Activated T-cell treated with anti-CD3 and anti-CD28 coated beads, Interleukin-2, amount 50 U/mL, for 24 hours (primary cell): ENCODE data around the gene CXCL6.

ENCODE experiments used
- DNase-seq: peaks from one replicate; pipeline ENCODE4 v3.0.0-alpha.2; 2020
- H3K27ac Mint-ChIP-seq: 2 replicates; pipeline ENCODE4 v1.8.0; 2020; ENCODE audit warnings: mild to moderate bottlenecking, mixed read lengths
- H3K27me3 Mint-ChIP-seq: 2 replicates; pipeline ENCODE4 v1.8.0; 2020; ENCODE audit warnings: mixed read lengths
- H3K36me3 Mint-ChIP-seq: 2 replicates; pipeline ENCODE4 v1.8.0; 2020; ENCODE audit warnings: low read depth, mixed read lengths
- H3K4me1 Mint-ChIP-seq: 2 replicates; pipeline ENCODE4 v1.8.0; 2020; ENCODE audit warnings: low read depth, mixed read lengths
- H3K4me3 Mint-ChIP-seq: 2 replicates; pipeline ENCODE4 v1.8.0; 2020; ENCODE audit warnings: mild to moderate bottlenecking, moderate library complexity, mixed read lengths
- H3K9me3 Mint-ChIP-seq: 2 replicates; pipeline ENCODE4 v1.8.0; 2020; ENCODE audit warnings: mixed read lengths

Gene CXCL6

DNA sequence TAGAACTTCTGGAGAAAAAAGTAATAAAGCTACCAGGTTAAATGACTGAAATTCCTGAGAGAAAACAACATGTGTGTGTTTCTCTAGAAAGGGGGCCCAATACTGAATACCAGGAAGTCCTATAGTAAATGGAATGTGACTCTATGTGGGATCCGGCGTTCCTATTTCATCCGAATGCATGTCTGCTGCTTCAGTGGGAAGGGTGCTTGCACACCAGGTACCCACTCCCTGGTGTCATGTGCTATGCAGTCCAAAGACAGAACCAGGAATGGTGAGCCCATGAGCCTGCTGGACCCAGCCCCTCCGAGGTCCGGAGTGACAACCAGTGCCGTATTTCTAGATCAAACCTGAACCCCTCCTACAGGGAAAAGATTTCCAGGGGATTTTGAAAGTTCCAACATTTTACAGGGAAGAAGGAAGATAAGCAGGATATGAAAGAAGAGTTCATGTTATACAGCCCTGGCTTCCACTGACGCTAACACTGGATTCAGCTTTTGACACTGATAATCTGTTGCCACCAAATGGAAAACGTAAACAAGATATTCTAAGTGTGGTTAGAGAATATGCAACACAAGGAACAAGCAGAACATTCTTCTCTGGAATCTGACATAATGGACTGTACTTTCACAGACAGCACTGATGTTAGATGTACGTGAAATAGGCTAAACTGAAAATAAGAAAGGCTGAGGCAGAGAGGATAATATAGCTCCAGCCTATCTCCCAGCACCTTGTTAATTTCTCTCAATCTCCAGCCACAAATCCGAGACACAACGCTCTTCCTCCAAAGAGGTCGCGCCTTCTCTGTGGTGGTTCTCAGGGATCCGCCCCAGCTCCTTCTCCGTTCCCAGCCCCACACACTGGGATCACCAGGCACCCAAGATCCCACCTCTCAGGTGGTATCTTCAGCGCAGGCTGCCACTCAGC is 32.0 kb downstream of the CXCL6 start:
- Mint-ChIP-seq H3K27ac (no peak overlapping the region), H3K4me1 (no peaks in the 10 kb centered on the region), H3K36me3 (no peaks in the 10 kb centered on the region), H3K27me3 (peaks cover 32% of the 10 kb centered on the region), H3K4me3 (no peak overlapping the region), H3K9me3 (no peaks in the 10 kb centered on the region)
- no peak for DNase-seq

DNA sequence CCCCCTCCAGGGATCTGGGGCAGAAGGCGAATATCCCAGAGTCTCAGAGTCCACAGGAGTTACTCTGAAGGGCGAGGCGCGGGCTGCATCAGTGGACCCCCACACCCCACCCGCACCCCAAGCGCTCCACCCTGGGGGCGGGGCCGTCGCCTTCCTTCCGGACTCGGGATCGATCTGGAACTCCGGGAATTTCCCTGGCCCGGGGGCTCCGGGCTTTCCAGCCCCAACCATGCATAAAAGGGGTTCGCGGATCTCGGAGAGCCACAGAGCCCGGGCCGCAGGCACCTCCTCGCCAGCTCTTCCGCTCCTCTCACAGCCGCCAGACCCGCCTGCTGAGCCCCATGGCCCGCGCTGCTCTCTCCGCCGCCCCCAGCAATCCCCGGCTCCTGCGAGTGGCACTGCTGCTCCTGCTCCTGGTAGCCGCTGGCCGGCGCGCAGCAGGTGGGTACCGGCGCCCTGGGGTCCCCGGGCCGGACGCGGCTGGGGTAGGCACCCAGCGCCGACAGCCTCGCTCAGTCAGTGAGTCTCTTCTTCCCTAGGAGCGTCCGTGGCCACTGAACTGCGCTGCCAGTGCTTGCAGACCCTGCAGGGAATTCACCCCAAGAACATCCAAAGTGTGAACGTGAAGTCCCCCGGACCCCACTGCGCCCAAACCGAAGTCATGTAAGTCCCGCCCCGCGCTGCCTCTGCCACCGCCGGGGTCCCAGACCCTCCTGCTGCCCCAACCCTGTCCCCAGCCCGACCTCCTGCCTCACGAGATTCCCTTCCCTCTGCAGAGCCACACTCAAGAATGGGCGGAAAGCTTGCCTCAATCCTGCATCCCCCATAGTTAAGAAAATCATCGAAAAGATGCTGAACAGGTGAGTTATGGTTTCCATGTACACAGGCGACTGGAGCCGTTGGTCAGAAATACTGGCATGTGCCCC is 32.9 kb downstream of the CXCL6 start, which contains the start of gene CXCL1:
CXCL1 (plus strand) TSS at position 264 of the 926 bp plus-strand sequence; CDS start at position 342, 78 bp downstream.
- Mint-ChIP-seq H3K9me3 (no peaks in the 10 kb centered on the region), H3K36me3 (no peaks in the 10 kb centered on the region), H3K27me3 (peaks cover 32% of the 10 kb centered on the region), H3K27ac (no peak within 1 kb of the TSS), H3K4me3 (peak within 1 kb of the TSS; percentile 20), H3K4me1 (no peaks in the 10 kb centered on the region)
- no peak for DNase-seq

DNA sequence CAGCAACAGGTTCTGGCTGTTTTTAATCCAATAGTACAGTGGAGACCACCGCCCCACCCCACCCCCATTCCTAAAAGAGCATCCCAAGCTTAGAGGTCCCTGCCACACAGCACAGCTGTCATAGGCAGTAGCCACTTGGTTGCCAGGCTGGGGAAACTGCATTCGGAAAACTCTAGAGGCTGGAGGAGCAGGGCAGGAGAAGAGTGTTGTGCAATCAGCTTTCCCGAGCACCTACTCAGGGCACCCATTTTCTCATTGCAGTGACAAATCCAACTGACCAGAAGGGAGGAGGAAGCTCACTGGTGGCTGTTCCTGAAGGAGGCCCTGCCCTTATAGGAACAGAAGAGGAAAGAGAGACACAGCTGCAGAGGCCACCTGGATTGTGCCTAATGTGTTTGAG is 33.8 kb downstream of the CXCL6 start:
- Mint-ChIP-seq H3K9me3 (no peaks in the 10 kb centered on the region), H3K4me3 (no peak overlapping the region), H3K36me3 (no peaks in the 10 kb centered on the region), H3K4me1 (no peaks in the 10 kb centered on the region), H3K27ac (no peak overlapping the region), H3K27me3 (peaks cover 30% of the 10 kb centered on the region)
- no peak for DNase-seq

DNA sequence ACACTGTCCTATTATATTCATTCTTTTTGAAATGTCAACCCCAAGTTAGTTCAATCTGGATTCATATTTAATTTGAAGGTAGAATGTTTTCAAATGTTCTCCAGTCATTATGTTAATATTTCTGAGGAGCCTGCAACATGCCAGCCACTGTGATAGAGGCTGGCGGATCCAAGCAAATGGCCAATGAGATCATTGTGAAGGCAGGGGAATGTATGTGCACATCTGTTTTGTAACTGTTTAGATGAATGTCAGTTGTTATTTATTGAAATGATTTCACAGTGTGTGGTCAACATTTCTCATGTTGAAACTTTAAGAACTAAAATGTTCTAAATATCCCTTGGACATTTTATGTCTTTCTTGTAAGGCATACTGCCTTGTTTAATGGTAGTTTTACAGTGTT is 34.3 kb downstream of the CXCL6 start:
- H3K9me3 Mint-ChIP-seq, result no peaks in the 10 kb centered on the region
- H3K27me3 Mint-ChIP-seq, result peaks cover 30% of the 10 kb centered on the region
- no peaks in the 10 kb centered on the region for H3K36me3 Mint-ChIP-seq
- H3K4me1 Mint-ChIP-seq, result no peaks in the 10 kb centered on the region
- H3K27ac Mint-ChIP-seq, result no peak overlapping the region
- no peak for DNase-seq
- H3K4me3 Mint-ChIP-seq, result no peak overlapping the region

DNA sequence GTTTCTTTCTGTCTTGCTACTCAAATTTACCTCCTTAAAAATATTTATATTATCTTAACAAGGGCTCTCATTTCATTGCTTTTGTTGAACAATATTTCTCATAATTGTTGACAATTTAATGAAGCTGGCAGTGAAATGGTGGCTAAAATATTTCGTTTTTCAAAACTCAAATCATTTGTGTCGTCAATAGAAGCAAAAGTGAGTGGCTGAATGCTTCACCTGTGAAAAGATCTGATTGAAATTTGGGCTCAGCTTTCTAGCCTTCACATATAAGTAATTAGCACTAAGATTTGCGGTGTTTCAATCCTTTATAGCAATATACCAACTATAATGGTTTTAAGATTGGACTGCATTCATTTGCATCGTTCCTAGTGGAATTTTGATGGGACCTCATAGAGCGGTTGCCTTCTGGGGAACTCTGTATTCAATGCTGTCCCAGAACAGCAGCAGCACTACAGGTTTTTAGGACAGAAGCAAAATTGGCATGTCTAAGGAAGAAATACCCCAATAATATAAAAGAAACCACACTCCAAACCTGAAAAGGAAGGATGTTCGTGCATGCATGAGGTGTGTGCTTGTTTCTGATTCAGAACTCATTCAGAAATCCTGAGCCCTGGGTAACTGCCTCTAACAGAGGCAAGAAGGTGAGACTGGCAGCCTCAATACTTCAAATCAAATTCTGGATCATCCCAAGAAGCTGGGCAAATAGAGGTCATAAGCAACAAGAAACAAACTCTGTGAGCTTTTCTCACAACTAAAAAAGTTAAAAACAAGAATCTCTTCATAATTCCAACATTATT is 35.2 kb downstream of the CXCL6 start:
- Mint-ChIP-seq H3K4me1 (no peaks in the 10 kb centered on the region), H3K27ac (no peak overlapping the region), H3K9me3 (no peaks in the 10 kb centered on the region), H3K27me3 (peaks cover 30% of the 10 kb centered on the region), H3K4me3 (no peak overlapping the region), H3K36me3 (no peaks in the 10 kb centered on the region)
- no peak for DNase-seq

DNA sequence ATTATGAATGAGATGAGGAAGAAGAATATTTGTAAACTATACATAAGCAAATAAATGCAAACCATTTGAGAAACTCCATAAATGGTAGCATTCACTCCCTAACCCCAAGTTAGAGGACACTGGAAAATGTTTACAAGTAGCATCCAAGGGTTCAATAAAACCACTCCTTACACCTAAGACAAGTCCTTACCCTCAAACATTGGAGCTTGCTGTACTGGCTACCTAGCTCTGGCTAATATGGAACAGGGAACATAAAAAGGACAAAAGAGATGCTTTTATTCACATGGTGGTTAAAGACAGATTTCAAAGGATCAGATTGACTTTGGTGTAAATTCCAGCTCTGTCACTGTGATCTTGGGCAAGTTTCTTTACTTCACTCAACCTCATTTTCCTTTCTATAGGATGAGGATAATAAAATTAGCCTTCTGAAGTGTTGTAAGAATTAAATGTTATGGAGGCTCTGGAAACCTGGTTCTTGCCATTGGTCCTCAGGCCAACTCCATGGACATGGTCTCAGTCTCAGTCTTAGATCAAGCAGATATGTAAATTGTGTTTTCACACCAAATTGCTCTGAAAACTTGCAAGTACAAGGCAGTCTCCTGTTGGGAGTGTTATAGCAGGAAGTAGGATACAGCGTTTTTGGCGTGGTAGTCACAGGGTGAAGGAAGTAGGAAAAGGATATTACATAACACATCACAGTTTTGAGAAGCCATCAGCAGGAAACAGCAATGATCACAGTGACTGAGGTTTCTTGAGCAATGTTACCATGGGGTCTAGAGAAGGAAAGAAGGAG is 36.0 kb downstream of the CXCL6 start:
- no peaks in the 10 kb centered on the region for H3K4me1 Mint-ChIP-seq
- DNase-seq, result no peak

DNA sequence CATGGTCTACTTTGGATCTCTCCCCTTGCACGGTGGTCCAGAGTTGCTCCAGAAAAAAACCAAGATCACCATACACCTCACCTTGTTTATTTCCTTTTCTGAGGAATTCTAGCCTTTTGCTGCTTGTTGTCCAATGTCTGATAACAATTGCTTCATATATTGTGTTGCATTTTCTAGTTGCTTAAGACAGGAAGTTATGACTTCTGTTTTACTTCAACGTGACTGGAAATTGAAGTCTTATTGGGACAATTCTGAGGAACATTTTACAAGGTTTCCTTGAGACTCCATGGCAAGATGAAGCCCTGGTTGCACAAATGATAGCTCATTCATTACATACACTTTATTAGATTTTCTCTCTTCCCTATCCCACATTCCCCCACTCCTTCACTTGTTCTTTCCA is 37.9 kb downstream of the CXCL6 start:
- Mint-ChIP-seq H3K9me3 (no peaks in the 10 kb centered on the region), H3K4me1 (no peaks in the 10 kb centered on the region), H3K27ac (no peak overlapping the region), H3K36me3 (no peaks in the 10 kb centered on the region), H3K4me3 (no peak overlapping the region), H3K27me3 (peaks cover 16% of the 10 kb centered on the region)
- no peak for DNase-seq

More for the DNA sequence above, 36.0 kb downstream of the CXCL6 start:
- H3K27me3 Mint-ChIP-seq, result peaks cover 30% of the 10 kb centered on the region
- H3K4me3 Mint-ChIP-seq, result no peak overlapping the region
- H3K27ac Mint-ChIP-seq, result no peak overlapping the region
- H3K36me3 Mint-ChIP-seq, result no peaks in the 10 kb centered on the region
- no peaks in the 10 kb centered on the region for H3K9me3 Mint-ChIP-seq

DNA sequence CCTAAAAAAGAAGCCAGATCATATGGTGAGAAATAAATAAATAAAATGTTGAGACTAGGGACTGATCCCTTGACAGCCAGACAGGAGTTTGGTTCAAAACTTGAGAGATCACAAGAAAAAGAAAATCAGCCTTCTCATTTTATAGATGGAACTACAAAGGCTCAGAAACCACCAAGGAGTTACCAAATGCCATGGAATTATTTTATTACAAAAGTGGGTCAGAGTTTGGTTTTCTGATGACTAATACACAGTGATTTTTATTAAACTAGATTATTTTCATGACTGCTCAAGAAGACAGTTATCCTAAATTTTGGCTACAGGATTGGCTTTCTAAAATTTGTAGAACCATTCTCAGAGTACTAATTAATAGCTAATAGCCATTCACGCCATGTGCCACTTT is 38.9 kb downstream of the CXCL6 start:
- Mint-ChIP-seq H3K27me3 (peaks cover 5% of the 10 kb centered on the region), H3K27ac (no peak overlapping the region), H3K4me1 (no peaks in the 10 kb centered on the region), H3K36me3 (no peaks in the 10 kb centered on the region), H3K4me3 (no peak overlapping the region), H3K9me3 (no peaks in the 10 kb centered on the region)
- DNase-seq, result no peak

DNA sequence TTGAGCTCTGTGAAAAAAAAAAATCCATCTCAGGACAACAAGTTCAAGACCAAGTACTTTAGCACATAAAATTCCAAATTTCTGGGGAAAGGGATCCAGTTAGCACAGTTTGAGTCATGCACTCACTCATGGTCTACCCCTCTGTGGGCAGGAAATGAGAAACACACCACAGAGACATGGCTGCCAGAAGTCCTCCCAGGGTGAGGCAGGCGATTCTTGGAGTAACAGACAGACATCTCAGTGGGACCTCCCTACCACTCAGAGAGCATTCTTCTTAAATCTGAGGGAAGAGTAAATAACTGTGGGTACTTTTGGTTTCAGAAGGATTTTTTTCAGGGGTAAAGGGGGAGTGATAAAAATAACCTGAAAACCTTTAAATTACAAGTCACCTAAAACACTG is 46.8 kb downstream of the CXCL6 start:
- Mint-ChIP-seq H3K4me1 (no peaks in the 10 kb centered on the region), H3K9me3 (no peaks in the 10 kb centered on the region), H3K36me3 (no peaks in the 10 kb centered on the region), H3K27ac (no peak overlapping the region), H3K4me3 (no peak overlapping the region), H3K27me3 (no peaks in the 10 kb centered on the region)
- DNase-seq, result no peak

DNA sequence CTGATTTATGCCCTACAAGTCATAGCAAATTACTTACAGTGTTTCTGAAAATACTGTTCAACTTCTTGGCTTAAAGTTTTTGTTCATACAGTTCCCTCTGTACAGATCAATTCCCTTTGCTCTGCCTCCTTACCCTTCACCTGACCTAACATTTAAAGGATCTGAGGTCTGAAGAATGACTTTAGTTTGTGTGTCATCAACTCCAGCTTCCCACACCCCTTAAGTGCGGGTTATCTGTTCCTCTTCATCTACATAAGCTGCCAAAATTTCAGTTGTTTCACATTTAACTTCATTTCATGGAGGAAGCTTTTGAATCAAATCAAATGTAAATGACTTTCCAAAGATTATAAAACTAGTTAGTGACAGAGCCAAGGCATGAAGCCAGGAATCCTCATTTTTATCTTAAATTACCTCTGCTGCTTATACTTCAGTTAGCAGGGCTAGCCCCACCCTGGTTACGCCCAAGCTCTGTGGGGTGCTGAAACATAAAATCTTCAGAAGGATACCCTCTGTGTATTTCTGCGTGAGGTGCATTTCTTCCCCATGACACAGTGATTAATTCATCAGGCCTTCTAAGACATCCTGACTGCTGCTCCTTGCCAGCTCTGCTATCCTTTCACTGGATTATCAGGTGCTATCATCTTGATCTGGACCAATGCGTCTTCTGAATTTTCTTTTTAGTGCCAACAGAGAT is 49.2 kb downstream of the CXCL6 start:
- Mint-ChIP-seq H3K27me3 (no peaks in the 10 kb centered on the region), H3K4me3 (no peak overlapping the region), H3K36me3 (no peaks in the 10 kb centered on the region), H3K4me1 (no peaks in the 10 kb centered on the region), H3K9me3 (no peaks in the 10 kb centered on the region), H3K27ac (no peak overlapping the region)
- DNase-seq, result no peak
